ENCODE data around the gene CDCA5.

Gene CDCA5

GRCh38 chr11:65078151-65078550, 5.7 kb downstream of the CDCA5 start:
- peaks cover 71% of the 10 kb centered on the region for H3K36me3 ChIP-seq (ENCODE audit: insufficient read depth, low read depth, low read length)
- H3K9ac ChIP-seq (ENCODE audit: low read depth, low read length) = no peak overlapping the region
- H3K27me3 ChIP-seq (ENCODE audit: insufficient read depth, low read length) = no peaks in the 10 kb centered on the region
- H3K27ac ChIP-seq (ENCODE audit: low read length) = no peak overlapping the region
- H3K4me1 ChIP-seq (ENCODE audit: insufficient read depth, low read length) = peaks cover 6% of the 10 kb centered on the region
- no peaks in the 10 kb centered on the region for H3K9me3 ChIP-seq (ENCODE audit: insufficient read depth, low read depth, low read length)
- no peak overlapping the region for H3K4me3 ChIP-seq (ENCODE audit: low read length)

- H3K9ac ChIP-seq (ENCODE audit: low read depth, low read length) = no peak overlapping the region
- H3K9me3 ChIP-seq (ENCODE audit: insufficient read depth, low read depth, low read length) = no peaks in the 10 kb centered on the region
- peaks cover 66% of the 10 kb centered on the region for H3K36me3 ChIP-seq (ENCODE audit: insufficient read depth, low read depth, low read length)
- no peaks in the 10 kb centered on the region for H3K27me3 ChIP-seq (ENCODE audit: insufficient read depth, low read length)
- no peak overlapping the region for H3K4me3 ChIP-seq (ENCODE audit: low read length)
- no peaks in the 10 kb centered on the region for H3K4me1 ChIP-seq (ENCODE audit: insufficient read depth, low read length)
- no peak overlapping the region for H3K27ac ChIP-seq (ENCODE audit: low read length)
Measured at GRCh38 chr11:65077451-65077850, 6.4 kb downstream of the CDCA5 start.

- Histone ChIP-seq H3K9me3 (ENCODE audit: insufficient read depth, low read depth, low read length) (no peaks in the 10 kb centered on the region), H3K4me3 (ENCODE audit: low read length) (no peak overlapping the region), H3K36me3 (ENCODE audit: insufficient read depth, low read depth, low read length) (peaks cover 21% of the 10 kb centered on the region), H3K27ac (ENCODE audit: low read length) (no peak overlapping the region), H3K27me3 (ENCODE audit: insufficient read depth, low read length) (no peaks in the 10 kb centered on the region), H3K4me1 (ENCODE audit: insufficient read depth, low read length) (no peaks in the 10 kb centered on the region; the same call in 1 of the 2 replicates), H3K9ac (ENCODE audit: low read depth, low read length) (no peak overlapping the region)
Measured at GRCh38 chr11:65072631-65072966, 11.2 kb downstream of the CDCA5 start.

- Histone ChIP-seq H3K9me3 (ENCODE audit: insufficient read depth, low read depth, low read length) (no peaks in the 10 kb centered on the region), H3K27me3 (ENCODE audit: insufficient read depth, low read length) (no peaks in the 10 kb centered on the region), H3K4me3 (ENCODE audit: low read length) (no peak overlapping the region), H3K4me1 (ENCODE audit: insufficient read depth, low read length) (no peaks in the 10 kb centered on the region; the same call in 1 of the 2 replicates), H3K36me3 (ENCODE audit: insufficient read depth, low read depth, low read length) (peaks cover 16% of the 10 kb centered on the region), H3K27ac (ENCODE audit: low read length) (no peak overlapping the region), H3K9ac (ENCODE audit: low read depth, low read length) (no peak overlapping the region)
Measured at GRCh38 chr11:65071907-65072630, 11.8 kb downstream of the CDCA5 start.

- H3K27ac ChIP-seq (ENCODE audit: low read length) = no peak overlapping the region
- no peaks in the 10 kb centered on the region for H3K27me3 ChIP-seq (ENCODE audit: insufficient read depth, low read length)
- no peak overlapping the region for H3K9ac ChIP-seq (ENCODE audit: low read depth, low read length)
- no peak overlapping the region for H3K4me3 ChIP-seq (ENCODE audit: low read length)
- H3K4me1 ChIP-seq (ENCODE audit: insufficient read depth, low read length) = peaks cover 4% of the 10 kb centered on the region; the same call in 1 of the 2 replicates
- no peaks in the 10 kb centered on the region for H3K9me3 ChIP-seq (ENCODE audit: insufficient read depth, low read depth, low read length)
- no peaks in the 10 kb centered on the region for H3K36me3 ChIP-seq (ENCODE audit: insufficient read depth, low read depth, low read length)
Measured at GRCh38 chr11:65069217-65069616, 14.6 kb downstream of the CDCA5 start.

GRCh38 chr11:65067446-65067845, 16.4 kb downstream of the CDCA5 start:
- Histone ChIP-seq H3K4me3 (ENCODE audit: low read length) (no peak overlapping the region), H3K36me3 (ENCODE audit: insufficient read depth, low read depth, low read length) (no peaks in the 10 kb centered on the region), H3K27ac (ENCODE audit: low read length) (no peak overlapping the region), H3K9ac (ENCODE audit: low read depth, low read length) (peak overlapping the region; percentile 6; the same call in 1 of the 2 replicates), H3K27me3 (ENCODE audit: insufficient read depth, low read length) (no peaks in the 10 kb centered on the region), H3K9me3 (ENCODE audit: insufficient read depth, low read depth, low read length) (no peaks in the 10 kb centered on the region), H3K4me1 (ENCODE audit: insufficient read depth, low read length) (peaks cover 4% of the 10 kb centered on the region; the same call in 1 of the 2 replicates)

- peak overlapping the region; percentile 41 for H3K27ac ChIP-seq (ENCODE audit: low read length)
- H3K27me3 ChIP-seq (ENCODE audit: insufficient read depth, low read length) = no peaks in the 10 kb centered on the region
- H3K4me3 ChIP-seq (ENCODE audit: low read length) = peak overlapping the region; percentile 34; the same call in 1 of the 2 replicates
- H3K9ac ChIP-seq (ENCODE audit: low read depth, low read length) = peak overlapping the region; percentile 60; the same call in 1 of the 2 replicates
- peaks cover 4% of the 10 kb centered on the region; the same call in 1 of the 2 replicates for H3K4me1 ChIP-seq (ENCODE audit: insufficient read depth, low read length)
- no peaks in the 10 kb centered on the region for H3K36me3 ChIP-seq (ENCODE audit: insufficient read depth, low read depth, low read length)
- H3K9me3 ChIP-seq (ENCODE audit: insufficient read depth, low read depth, low read length) = no peaks in the 10 kb centered on the region
Measured at GRCh38 chr11:65066805-65067291, 17.0 kb downstream of the CDCA5 start.

- H3K9ac ChIP-seq (ENCODE audit: low read depth, low read length) = peak overlapping the region; percentile 60; the same call in 1 of the 2 replicates
- H3K4me1 ChIP-seq (ENCODE audit: insufficient read depth, low read length) = peaks cover 4% of the 10 kb centered on the region; the same call in 1 of the 2 replicates
- no peaks in the 10 kb centered on the region for H3K27me3 ChIP-seq (ENCODE audit: insufficient read depth, low read length)
- no peaks in the 10 kb centered on the region for H3K9me3 ChIP-seq (ENCODE audit: insufficient read depth, low read depth, low read length)
- H3K27ac ChIP-seq (ENCODE audit: low read length) = peak overlapping the region; percentile 48
- H3K4me3 ChIP-seq (ENCODE audit: low read length) = peak overlapping the region; percentile 34; the same call in 1 of the 2 replicates
- no peaks in the 10 kb centered on the region for H3K36me3 ChIP-seq (ENCODE audit: insufficient read depth, low read depth, low read length)
Measured at GRCh38 chr11:65066315-65066714, 17.5 kb downstream of the CDCA5 start.

- Histone ChIP-seq H3K27ac (ENCODE audit: low read length) (peak overlapping the region; percentile 48), H3K4me3 (ENCODE audit: low read length) (no peak overlapping the region), H3K36me3 (ENCODE audit: insufficient read depth, low read depth, low read length) (no peaks in the 10 kb centered on the region), H3K4me1 (ENCODE audit: insufficient read depth, low read length) (peaks cover 4% of the 10 kb centered on the region; the same call in 1 of the 2 replicates), H3K9me3 (ENCODE audit: insufficient read depth, low read depth, low read length) (no peaks in the 10 kb centered on the region), H3K27me3 (ENCODE audit: insufficient read depth, low read length) (no peaks in the 10 kb centered on the region), H3K9ac (ENCODE audit: low read depth, low read length) (peak overlapping the region; percentile 60; the same call in 1 of the 2 replicates)
Measured at GRCh38 chr11:65065851-65066250, 18.0 kb downstream of the CDCA5 start.

GRCh38 chr11:65064847-65065240, 19.0 kb downstream of the CDCA5 start:
- no peaks in the 10 kb centered on the region for H3K9me3 ChIP-seq (ENCODE audit: insufficient read depth, low read depth, low read length)

GRCh38 chr11:65063532-65063931, 20.3 kb downstream of the CDCA5 start:
- Histone ChIP-seq H3K9ac (ENCODE audit: low read depth, low read length) (no peak overlapping the region), H3K4me1 (ENCODE audit: insufficient read depth, low read length) (peaks cover 4% of the 10 kb centered on the region; the same call in 1 of the 2 replicates), H3K27ac (ENCODE audit: low read length) (no peak overlapping the region), H3K36me3 (ENCODE audit: insufficient read depth, low read depth, low read length) (no peaks in the 10 kb centered on the region), H3K4me3 (ENCODE audit: low read length) (no peak overlapping the region), H3K9me3 (ENCODE audit: insufficient read depth, low read depth, low read length) (no peaks in the 10 kb centered on the region), H3K27me3 (ENCODE audit: insufficient read depth, low read length) (no peaks in the 10 kb centered on the region)

More at GRCh38 chr11:65064847-65065240, 19.0 kb downstream of the CDCA5 start:
- Histone ChIP-seq H3K36me3 (ENCODE audit: insufficient read depth, low read depth, low read length) (no peaks in the 10 kb centered on the region), H3K9ac (ENCODE audit: low read depth, low read length) (no peak overlapping the region), H3K27me3 (ENCODE audit: insufficient read depth, low read length) (no peaks in the 10 kb centered on the region), H3K4me3 (ENCODE audit: low read length) (no peak overlapping the region), H3K4me1 (ENCODE audit: insufficient read depth, low read length) (peaks cover 4% of the 10 kb centered on the region; the same call in 1 of the 2 replicates), H3K27ac (ENCODE audit: low read length) (no peak overlapping the region)

GRCh38 chr11:65060913-65061408, 22.9 kb downstream of the CDCA5 start:
- Histone ChIP-seq H3K36me3 (ENCODE audit: insufficient read depth, low read depth, low read length) (no peaks in the 10 kb centered on the region), H3K4me1 (ENCODE audit: insufficient read depth, low read length) (peaks cover 1% of the 10 kb centered on the region; the same call in 1 of the 2 replicates), H3K9ac (ENCODE audit: low read depth, low read length) (no peak overlapping the region), H3K27ac (ENCODE audit: low read length) (no peak overlapping the region), H3K4me3 (ENCODE audit: low read length) (no peak overlapping the region), H3K9me3 (ENCODE audit: insufficient read depth, low read depth, low read length) (no peaks in the 10 kb centered on the region), H3K27me3 (ENCODE audit: insufficient read depth, low read length) (no peaks in the 10 kb centered on the region)

Measured in iPS-20b (cell line).